ENCODE data around the gene CDYL2. TPM values are rescaled to one million over a fixed set of nuclear protein-coding genes. Genes with fewer than 3 reads are reported as not detected.

The CDYL2 gene
- total and polyA plus RNA-seq, 4 donors = 1.3 to 12.6 (median 3.7) TPM

DNA sequence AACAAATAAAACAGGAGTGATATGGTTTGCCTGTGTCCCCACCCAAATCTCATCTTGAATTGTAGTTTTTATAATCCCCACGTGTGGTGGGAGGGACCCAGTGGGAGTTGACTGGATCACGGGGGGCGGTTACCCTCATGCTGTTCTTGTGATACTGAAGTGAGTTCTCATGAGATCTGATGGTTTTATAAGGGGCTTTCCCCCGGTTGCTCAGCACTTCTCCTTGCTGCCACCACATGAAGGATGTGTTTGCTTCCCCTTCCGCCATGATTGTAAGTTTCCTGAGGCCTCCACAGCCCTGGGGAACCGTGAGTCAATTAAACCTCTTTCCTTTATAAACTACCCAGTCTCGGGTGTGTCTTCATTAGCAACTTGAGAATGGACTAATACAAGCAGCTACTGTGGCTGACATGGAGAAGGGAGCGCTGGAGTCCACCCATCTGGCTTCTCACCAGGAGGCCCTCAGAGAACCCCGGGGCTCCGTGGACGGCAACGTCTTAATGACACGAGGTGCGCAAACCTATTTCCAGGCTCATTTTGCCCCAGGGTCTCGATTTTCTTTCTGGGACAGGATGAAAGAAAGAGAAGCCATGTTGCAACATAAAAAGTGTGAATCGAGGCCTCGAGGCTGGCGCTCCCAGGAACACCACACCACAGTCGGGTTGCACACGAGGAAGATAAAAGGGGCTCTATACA is 134.1 kb downstream of the CDYL2 start:
- ATAC-seq (ENCODE audit: insufficient read depth, low FRiP score) (no peak), DNase-seq (no peak)
- 86% methylated on average over 20 of the region's 20 CpGs for WGBS, 2 donors
- no peaks in the 10 kb centered on the region for H3K36me3 ChIP-seq (ENCODE audit: control insufficient read depth in 4 of 4, insufficient read depth in 4 of 4, low read length in 4 of 4)
- no peak overlapping the region for H3K9ac ChIP-seq (ENCODE audit: insufficient read depth in 1 of 2, low read length in 2 of 2)
- H3K27ac ChIP-seq (ENCODE audit: low read depth in 1 of 2, low read length in 1 of 2) = no peak overlapping the region
- no peaks in the 10 kb centered on the region for H3K9me3 ChIP-seq (ENCODE audit: control insufficient read depth in 4 of 4, insufficient read depth in 3 of 4, low read length in 3 of 4)
- no peaks in the 10 kb centered on the region for H3K4me1 ChIP-seq (ENCODE audit: control insufficient read depth in 5 of 5, insufficient read depth in 5 of 5, low read length in 5 of 5)
- no peak overlapping the region for H3K4me3 ChIP-seq
- no peaks in the 10 kb centered on the region for H3K27me3 ChIP-seq (ENCODE audit: control insufficient read depth in 3 of 3, insufficient read depth in 3 of 3, low read length in 2 of 3)
- no peak for TF ChIP-seq CTCF (IDR thresholded peaks at IDR 0.05; ENCODE audit: control extremely low read depth, extremely low read depth)

DNA sequence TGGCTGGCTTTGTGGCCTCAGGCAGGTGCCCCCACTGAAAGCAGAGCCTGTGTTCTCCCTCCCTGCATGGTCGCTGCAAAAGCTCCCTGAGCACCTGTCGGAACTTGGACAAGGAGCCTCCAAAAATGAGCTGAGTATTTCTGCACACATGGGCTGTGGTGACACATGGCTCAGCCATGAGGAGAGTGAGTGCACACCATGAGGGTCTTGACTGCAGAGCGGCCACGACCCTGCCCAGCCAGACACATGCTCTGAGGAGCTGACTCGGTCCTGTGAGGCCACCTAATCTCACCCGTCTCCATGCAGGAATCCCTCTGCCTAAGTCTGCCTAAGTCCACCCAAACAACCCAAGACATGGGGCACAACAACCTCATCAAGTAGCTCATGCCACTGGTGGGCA is 134.7 kb downstream of the CDYL2 start:
- no peaks in the 10 kb centered on the region for H3K4me1 ChIP-seq (ENCODE audit: control insufficient read depth in 5 of 5, insufficient read depth in 5 of 5, low read length in 5 of 5)
- no peak for TF ChIP-seq CTCF (IDR thresholded peaks at IDR 0.05; ENCODE audit: control extremely low read depth, extremely low read depth)
- H3K36me3 ChIP-seq (ENCODE audit: control insufficient read depth in 4 of 4, insufficient read depth in 4 of 4, low read length in 4 of 4) = no peaks in the 10 kb centered on the region
- no peak for DNase-seq
- H3K27ac ChIP-seq (ENCODE audit: low read depth in 1 of 2, low read length in 1 of 2) = no peak overlapping the region
- ATAC-seq (ENCODE audit: insufficient read depth, low FRiP score) = no peak
- H3K4me3 ChIP-seq = no peak overlapping the region
- no peak overlapping the region for H3K9ac ChIP-seq (ENCODE audit: insufficient read depth in 1 of 2, low read length in 2 of 2)
- no peaks in the 10 kb centered on the region for H3K9me3 ChIP-seq (ENCODE audit: control insufficient read depth in 4 of 4, insufficient read depth in 3 of 4, low read length in 3 of 4)
- no peaks in the 10 kb centered on the region for H3K27me3 ChIP-seq (ENCODE audit: control insufficient read depth in 3 of 3, insufficient read depth in 3 of 3, low read length in 2 of 3)
- WGBS, 2 donors = 96 to 97% methylated on average over 6 of the region's 6 CpGs

DNA sequence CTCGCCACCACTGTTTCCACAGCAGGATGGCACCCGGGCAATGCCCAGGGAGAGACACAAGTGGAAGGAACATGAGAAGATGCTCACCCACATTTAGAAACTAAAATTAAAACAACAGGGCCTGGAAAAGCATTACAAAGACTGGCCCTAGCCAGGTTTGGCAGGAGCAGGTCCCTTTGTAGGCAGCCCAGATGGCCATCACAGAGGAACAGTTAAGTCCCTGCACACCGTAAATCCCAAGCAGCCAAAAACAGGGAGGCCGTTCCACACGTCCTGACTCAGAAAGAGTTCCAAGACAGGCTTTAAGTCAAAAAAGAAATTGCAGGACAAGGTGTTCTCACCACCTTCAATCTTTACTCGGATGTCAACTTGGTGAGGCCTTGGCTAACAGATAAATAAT is 136.5 kb downstream of the CDYL2 start:
- no peak overlapping the region for H3K4me3 ChIP-seq
- WGBS, 2 donors = 96% methylated on average over 6 of the region's 6 CpGs
- H3K9me3 ChIP-seq (ENCODE audit: control insufficient read depth in 4 of 4, insufficient read depth in 3 of 4, low read length in 3 of 4) = no peaks in the 10 kb centered on the region
- ATAC-seq (ENCODE audit: insufficient read depth, low FRiP score) (no peak), DNase-seq (no peak)
- no peaks in the 10 kb centered on the region for H3K4me1 ChIP-seq (ENCODE audit: control insufficient read depth in 5 of 5, insufficient read depth in 5 of 5, low read length in 5 of 5)
- H3K27ac ChIP-seq (ENCODE audit: low read depth in 1 of 2, low read length in 1 of 2) = no peak overlapping the region
- no peak for TF ChIP-seq CTCF (IDR thresholded peaks at IDR 0.05; ENCODE audit: control extremely low read depth, extremely low read depth)
- no peak overlapping the region for H3K9ac ChIP-seq (ENCODE audit: insufficient read depth in 1 of 2, low read length in 2 of 2)
- no peaks in the 10 kb centered on the region for H3K36me3 ChIP-seq (ENCODE audit: control insufficient read depth in 4 of 4, insufficient read depth in 4 of 4, low read length in 4 of 4)
- H3K27me3 ChIP-seq (ENCODE audit: control insufficient read depth in 3 of 3, insufficient read depth in 3 of 3, low read length in 2 of 3) = no peaks in the 10 kb centered on the region

- no peaks in the 10 kb centered on the region for H3K27me3 ChIP-seq (ENCODE audit: control insufficient read depth in 3 of 3, insufficient read depth in 3 of 3, low read length in 2 of 3)
- H3K4me1 ChIP-seq (ENCODE audit: control insufficient read depth in 5 of 5, insufficient read depth in 5 of 5, low read length in 5 of 5) = no peaks in the 10 kb centered on the region
- DNase-seq (no peak), ATAC-seq (ENCODE audit: insufficient read depth, low FRiP score) (no peak)
- 81 to 86% methylated on average over 4 of the region's 4 CpGs for WGBS, 2 donors
- TF ChIP-seq CTCF (IDR thresholded peaks at IDR 0.05; ENCODE audit: control extremely low read depth, extremely low read depth) = no peak
- no peak overlapping the region for H3K9ac ChIP-seq (ENCODE audit: insufficient read depth in 1 of 2, low read length in 2 of 2)
- H3K36me3 ChIP-seq (ENCODE audit: control insufficient read depth in 4 of 4, insufficient read depth in 4 of 4, low read length in 4 of 4) = no peaks in the 10 kb centered on the region
- no peaks in the 10 kb centered on the region for H3K9me3 ChIP-seq (ENCODE audit: control insufficient read depth in 4 of 4, insufficient read depth in 3 of 4, low read length in 3 of 4)
- no peak overlapping the region for H3K27ac ChIP-seq (ENCODE audit: low read depth in 1 of 2, low read length in 1 of 2)
- H3K4me3 ChIP-seq = no peak overlapping the region
Measured at GRCh38 chr16:80667251-80667560, 137.2 kb downstream of the CDYL2 start.

Data from lung (tissue), 12 donors.